Natural killer cell (primary cell): Measurements from ENCODE around the gene TTC24. TPM values are rescaled to one million over a fixed set of nuclear protein-coding genes. Genes with fewer than 3 reads are reported as not detected.
A peak's percentile ranks its signal among the peaks of the same experiment; 100 is the strongest.

Experiments
- ATAC-seq, 3 donors: fragments of 150-1000 bp in 2 of 3; fragments of 200-7000 bp in 1 of 3; cut with Tn5 transposase; 1 replicate in 1 of 3; 2 replicates in 2 of 3; pipeline ENCODE4 v1.10.0; 2021; ENCODE audit warnings: mild to moderate bottlenecking in 2 of 3, moderate library complexity in 2 of 3
- DNase-seq, 2 donors: peaks; one replicate each; pipeline versions ENCODE4 v3.0.0 to v3.0.0-alpha.2; 2013 to 2021; ENCODE audit warnings: mixed read lengths in 1 of 2
- H3K27ac ChIP-seq: one replicate; pipeline ENCODE4 v1.5.1; 2013; ENCODE audit warnings: mild to moderate bottlenecking, low read length
- H3K27me3 ChIP-seq: one replicate; pipeline ENCODE4 v1.6.1; 2013; ENCODE audit warnings: low read length; ENCODE audit not compliant: control insufficient read depth, insufficient read depth
- H3K36me3 ChIP-seq: one replicate; pipeline ENCODE4 v1.6.1; 2013; ENCODE audit warnings: low read length; ENCODE audit not compliant: control insufficient read depth, insufficient read depth
- H3K4me1 ChIP-seq: one replicate; pipeline ENCODE4 v1.6.1; 2013; ENCODE audit warnings: low read length; ENCODE audit not compliant: control insufficient read depth, insufficient read depth
- H3K4me3 ChIP-seq: one replicate; pipeline ENCODE4 v1.5.1; 2013; ENCODE audit warnings: low read length
- H3K9me3 ChIP-seq: one replicate; pipeline ENCODE4 v1.6.1; 2013; ENCODE audit warnings: low read length; ENCODE audit not compliant: control insufficient read depth, insufficient read depth
- H3K27ac Mint-ChIP-seq, 2 donors: one replicate each; pipeline ENCODE4 v1.8.0; 2022; ENCODE audit warnings: mild to moderate bottlenecking in 2 of 2, mixed read lengths in 2 of 2, moderate library complexity in 1 of 2
- H3K27me3 Mint-ChIP-seq, 2 donors: one replicate each; pipeline ENCODE4 v1.8.0; 2022; ENCODE audit warnings: low read depth in 2 of 2, mixed read lengths in 2 of 2
- H3K36me3 Mint-ChIP-seq: one replicate; pipeline ENCODE4 v1.8.0; 2022; ENCODE audit warnings: mixed read lengths
- H3K4me1 Mint-ChIP-seq, 2 donors: one replicate each; pipeline ENCODE4 v1.8.0; 2022; ENCODE audit warnings: mixed read lengths in 2 of 2
- H3K4me3 Mint-ChIP-seq: one replicate; pipeline ENCODE4 v1.8.0; 2022; ENCODE audit warnings: mild to moderate bottlenecking, moderate library complexity, mixed read lengths
- H3K9me3 Mint-ChIP-seq, 2 donors: one replicate each; pipeline ENCODE4 v1.8.0; 2022; ENCODE audit warnings: mixed read lengths in 2 of 2
- WGBS: methylation state at CpG from one replicate; pipeline ENCODE4 v1.1.7; 2013; ENCODE audit warnings: missing lambda C conversion rate; ENCODE audit not compliant: insufficient coverage; 5-methylcytosine and 5-hydroxymethylcytosine counted together
- intact Hi-C: fragments of 100-400 bp; cut with micrococcal nuclease; formaldehyde crosslinking; loops from one replicate; pipeline ENCODE4 v1.14.2; 2022
- total RNA-seq, 4 donors: library from RNA; stranded (reverse); fragments of 120-200 nt in 1 of 4; gene quantifications; one replicate each; pipeline versions ENCODE4 v1.2.3 to v1.2.4, GENCODE V29; 2013 to 2022
- TF ChIP-seq, protein P1 (sequence below): fragments of 200-600 bp; IDR thresholded peaks from one replicate; pipeline ENCODE4 v1.8.0; 2022; ENCODE audit warnings: antibody characterized with exemption

TTC24 gene
- total RNA-seq, 3 donors from 2014 or later (not counting 1 experiment from before 2014, with no cell fraction given) = 3.3 to 4.1 (median 4.0) TPM

DNA sequence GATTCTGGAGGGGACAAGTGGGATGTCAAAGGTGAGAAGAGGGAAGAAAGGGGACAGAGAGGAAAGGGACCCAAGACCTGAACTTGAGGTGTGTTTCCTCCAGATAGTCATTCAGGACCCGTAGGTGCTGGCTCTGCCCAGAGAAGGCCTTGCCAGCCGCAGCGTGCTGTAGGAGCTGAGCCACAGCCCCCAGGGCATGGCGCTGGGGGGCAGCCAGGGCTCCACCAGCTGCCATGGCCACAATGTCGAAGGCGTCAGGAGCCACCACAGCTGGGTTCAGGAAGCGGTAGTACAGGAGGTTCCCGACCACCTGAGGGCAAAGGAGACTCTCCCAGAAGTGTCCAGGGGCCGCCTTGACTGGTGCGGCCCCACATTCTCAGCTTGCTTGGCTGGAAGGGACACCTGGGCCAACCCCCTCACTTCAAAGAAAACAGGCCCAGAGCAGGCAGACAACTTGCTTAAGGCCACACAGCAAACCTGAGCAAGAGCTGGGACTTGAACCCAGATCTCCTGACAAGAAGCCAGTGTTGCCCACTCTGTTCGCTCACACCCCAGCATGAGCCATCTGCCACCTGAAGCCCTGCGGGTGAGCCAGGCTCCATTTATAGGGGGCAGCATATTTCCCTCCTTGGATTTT is 45.0 kb upstream of the TTC24 start:
- peaks cover 9 to 10% of the 10 kb centered on the region in 2 donors for H3K4me1 Mint-ChIP-seq
- no peak overlapping the region for H3K4me3 Mint-ChIP-seq
- intact Hi-C loops = no loop called here
- Histone ChIP-seq H3K4me1 (peaks cover 4% of the 10 kb centered on the region), H3K4me3 (no peak overlapping the region), H3K9me3 (no peaks in the 10 kb centered on the region), H3K27ac (no peak overlapping the region), H3K27me3 (no peaks in the 10 kb centered on the region), H3K36me3 (no peaks in the 10 kb centered on the region)
- TF ChIP-seq, protein P1, sequence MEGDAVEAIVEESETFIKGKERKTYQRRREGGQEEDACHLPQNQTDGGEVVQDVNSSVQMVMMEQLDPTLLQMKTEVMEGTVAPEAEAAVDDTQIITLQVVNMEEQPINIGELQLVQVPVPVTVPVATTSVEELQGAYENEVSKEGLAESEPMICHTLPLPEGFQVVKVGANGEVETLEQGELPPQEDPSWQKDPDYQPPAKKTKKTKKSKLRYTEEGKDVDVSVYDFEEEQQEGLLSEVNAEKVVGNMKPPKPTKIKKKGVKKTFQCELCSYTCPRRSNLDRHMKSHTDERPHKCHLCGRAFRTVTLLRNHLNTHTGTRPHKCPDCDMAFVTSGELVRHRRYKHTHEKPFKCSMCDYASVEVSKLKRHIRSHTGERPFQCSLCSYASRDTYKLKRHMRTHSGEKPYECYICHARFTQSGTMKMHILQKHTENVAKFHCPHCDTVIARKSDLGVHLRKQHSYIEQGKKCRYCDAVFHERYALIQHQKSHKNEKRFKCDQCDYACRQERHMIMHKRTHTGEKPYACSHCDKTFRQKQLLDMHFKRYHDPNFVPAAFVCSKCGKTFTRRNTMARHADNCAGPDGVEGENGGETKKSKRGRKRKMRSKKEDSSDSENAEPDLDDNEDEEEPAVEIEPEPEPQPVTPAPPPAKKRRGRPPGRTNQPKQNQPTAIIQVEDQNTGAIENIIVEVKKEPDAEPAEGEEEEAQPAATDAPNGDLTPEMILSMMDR = no peak
- H3K27me3 Mint-ChIP-seq = no peaks in the 10 kb centered on the region
- WGBS = 94% methylated on average over 12 of the region's 12 CpGs
- H3K27ac Mint-ChIP-seq = peak overlapping the region in 1 of 2 donors; percentile 6
- no peaks in the 10 kb centered on the region for H3K36me3 Mint-ChIP-seq
- DNase-seq (no peak), ATAC-seq (no peak)
- no peaks in the 10 kb centered on the region for H3K9me3 Mint-ChIP-seq

DNA sequence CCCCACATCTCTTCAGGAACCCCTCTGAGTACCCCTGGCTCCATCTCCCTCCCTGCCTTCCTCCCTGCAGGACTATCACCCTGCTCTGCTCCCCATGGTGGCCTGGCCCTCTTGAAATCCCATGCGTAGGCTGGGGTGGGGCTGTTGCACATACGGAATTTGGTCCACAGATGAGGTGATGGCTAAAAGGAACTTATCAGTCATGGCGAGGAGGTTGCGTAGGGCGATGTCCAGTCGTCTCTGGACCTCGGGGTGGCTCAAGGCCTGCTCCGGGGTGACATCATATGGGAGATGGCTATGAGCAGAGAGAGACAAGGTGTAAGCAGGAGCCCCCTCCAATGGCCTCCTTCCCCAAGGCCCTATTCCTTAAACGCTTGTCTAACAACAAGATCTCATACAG is 42.5 kb upstream of the TTC24 start:
- no peaks in the 10 kb centered on the region for H3K9me3 Mint-ChIP-seq
- H3K4me3 ChIP-seq = no peak overlapping the region
- TF ChIP-seq, protein P1 = no peak
- no peaks in the 10 kb centered on the region for H3K9me3 ChIP-seq
- ATAC-seq (no peak), DNase-seq (no peak)
- 94% methylated on average over 8 of the region's 9 CpGs for WGBS
- no peaks in the 10 kb centered on the region for H3K27me3 Mint-ChIP-seq
- H3K4me3 Mint-ChIP-seq = no peak overlapping the region
- H3K27ac ChIP-seq = no peak overlapping the region
- H3K36me3 ChIP-seq = no peaks in the 10 kb centered on the region
- intact Hi-C loops = no loop called here
- peaks cover 9 to 10% of the 10 kb centered on the region in 2 donors for H3K4me1 Mint-ChIP-seq
- no peaks in the 10 kb centered on the region for H3K36me3 Mint-ChIP-seq
- H3K27me3 ChIP-seq = no peaks in the 10 kb centered on the region
- no peak overlapping the region for H3K27ac Mint-ChIP-seq
- H3K4me1 ChIP-seq = peaks cover 4% of the 10 kb centered on the region

DNA sequence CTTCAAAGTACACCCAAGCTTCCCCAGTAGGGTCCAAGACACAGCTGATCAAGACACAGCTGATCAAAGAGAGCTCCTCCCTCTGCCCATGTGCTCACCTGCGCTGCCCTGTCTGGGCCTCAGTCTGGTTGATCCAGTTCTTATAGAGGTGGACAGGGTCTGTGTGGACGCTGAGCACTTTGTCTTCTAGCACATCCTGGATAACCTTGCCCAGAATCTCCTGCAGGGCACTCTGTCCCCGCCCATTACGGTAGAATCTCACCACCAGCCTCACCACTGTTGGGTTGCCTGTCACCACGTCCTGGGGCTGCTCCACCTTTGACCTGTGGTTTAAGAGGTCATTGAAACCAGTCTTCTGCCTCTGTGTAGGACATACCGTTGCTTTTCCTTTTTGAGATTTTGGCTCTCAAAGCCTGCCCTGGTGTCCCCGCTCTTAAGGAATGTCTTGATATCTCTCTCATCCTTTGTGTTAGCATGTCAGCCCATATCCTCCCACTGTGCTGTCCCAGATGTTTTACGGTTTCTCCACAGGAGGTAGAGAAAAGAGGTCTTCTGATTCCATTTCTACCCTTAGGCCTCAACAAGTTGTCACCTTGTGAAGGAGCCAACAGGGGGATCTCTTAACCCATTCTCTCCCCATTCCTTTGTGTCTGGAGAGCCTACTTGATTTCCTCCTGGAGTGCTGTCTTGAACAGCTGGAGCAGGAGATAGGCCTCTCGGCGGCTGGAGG is 40.6 kb upstream of the TTC24 start:
- H3K27me3 ChIP-seq = no peaks in the 10 kb centered on the region
- H3K27ac Mint-ChIP-seq = no peak overlapping the region
- H3K9me3 Mint-ChIP-seq = no peaks in the 10 kb centered on the region
- intact Hi-C loops = no loop called here
- peaks cover 4% of the 10 kb centered on the region for H3K4me1 ChIP-seq
- DNase-seq (no peak), ATAC-seq (no peak)
- TF ChIP-seq, protein P1 = no peak
- 74% methylated on average over 10 of the region's 10 CpGs for WGBS
- H3K36me3 Mint-ChIP-seq = no peaks in the 10 kb centered on the region
- H3K4me3 Mint-ChIP-seq = no peak overlapping the region
- no peak overlapping the region for H3K27ac ChIP-seq
- no peak overlapping the region for H3K4me3 ChIP-seq
- no peaks in the 10 kb centered on the region for H3K36me3 ChIP-seq
- H3K9me3 ChIP-seq = no peaks in the 10 kb centered on the region
- peaks cover 9 to 10% of the 10 kb centered on the region in 2 donors for H3K4me1 Mint-ChIP-seq
- H3K27me3 Mint-ChIP-seq = no peaks in the 10 kb centered on the region
